Esophagus (tissue), 2 donors: ENCODE measurements around the gene THEMIS. TPM values are rescaled to one million over a fixed set of nuclear protein-coding genes. Genes with fewer than 3 reads are reported as not detected.

ENCODE experiments used
- H3K27ac ChIP-seq, 2 donors: one replicate each; pipeline ENCODE4 v1.5.1; 2013; ENCODE audit warnings: low read depth in 2 of 2, mild to moderate bottlenecking in 2 of 2, inconsistent platforms in 1 of 2, low read length in 1 of 2, moderate library complexity in 1 of 2
- H3K27me3 ChIP-seq, 2 donors: one replicate each; pipeline ENCODE4 v1.6.1; 2013; ENCODE audit warnings: low read length in 2 of 2, control low read depth in 1 of 2, mild to moderate bottlenecking in 1 of 2; ENCODE audit not compliant: insufficient read depth in 2 of 2, control insufficient read depth in 1 of 2
- H3K36me3 ChIP-seq, 2 donors: one replicate each; pipeline ENCODE4 v1.6.1; 2013; ENCODE audit warnings: low read length in 1 of 2; ENCODE audit not compliant: control insufficient read depth in 2 of 2, insufficient read depth in 2 of 2
- H3K4me1 ChIP-seq, 2 donors: one replicate each; pipeline ENCODE4 v1.6.1; 2013; ENCODE audit warnings: low read length in 1 of 2; ENCODE audit not compliant: control insufficient read depth in 2 of 2, insufficient read depth in 2 of 2
- H3K4me3 ChIP-seq, 2 donors: one replicate each; pipeline ENCODE4 v1.5.1; 2013; ENCODE audit warnings: low read length in 2 of 2, mild to moderate bottlenecking in 2 of 2, low read depth in 1 of 2, moderate library complexity in 1 of 2
- H3K9me3 ChIP-seq, 2 donors: one replicate each; pipeline ENCODE4 v1.6.1; 2013; ENCODE audit warnings: mild to moderate bottlenecking in 2 of 2, low read depth in 1 of 2, low read length in 1 of 2, moderate library complexity in 1 of 2; ENCODE audit not compliant: control insufficient read depth in 2 of 2, insufficient read depth in 1 of 2
- WGBS, 2 donors: extraction: QIAGEN DNeasy Blood & Tissue Kit; methylation state at CpG; one replicate each; pipeline ENCODE4 v1.1.7; 2013; 5-methylcytosine and 5-hydroxymethylcytosine counted together
- polyA plus RNA-seq, 2 donors: library from polyadenylated mRNA; stranded (reverse); fragments of 200-250 nt; gene quantifications; one replicate each; pipeline ENCODE4 v1.2.3, GENCODE V29; 2013
- donor health status: healthy with polysubstance abuse.
- donor health status: Bipolar disorder and iron deficiency.

Gene THEMIS
- under 1 TPM; 0.20 to 0.22 TPM for polyA plus RNA-seq

- H3K4me1 ChIP-seq: no peaks in the 10 kb centered on the region
- H3K27me3 ChIP-seq: no peaks in the 10 kb centered on the region
- peak within 1 kb of the TSS in 1 of 2 donors; percentile 9 for H3K4me3 ChIP-seq
- no peaks in the 10 kb centered on the region for H3K9me3 ChIP-seq
- no peak within 1 kb of the TSS for H3K27ac ChIP-seq
- WGBS, 2 donors: 53 to 68% methylated on average over 2 of the region's 2 CpGs
- no peaks in the 10 kb centered on the region for H3K36me3 ChIP-seq
Measured at GRCh38 chr6:127900935-127901334, at the start of gene THEMIS. Gene THEMIS (minus strand): TSS chr6:127901058. CDS start chr6:127900932, 126 bp downstream.

GRCh38 chr6:127949251-127949650 is 48.4 kb upstream of the THEMIS start:
- Histone ChIP-seq H3K9me3 (no peaks in the 10 kb centered on the region), H3K36me3 (no peaks in the 10 kb centered on the region), H3K27ac (no peak overlapping the region), H3K4me3 (no peak overlapping the region), H3K4me1 (no peaks in the 10 kb centered on the region), H3K27me3 (no peaks in the 10 kb centered on the region)
- 91 to 94% methylated on average over 3 of the region's 3 CpGs for WGBS, 2 donors

- 93 to 98% methylated on average over 2 of the region's 2 CpGs for WGBS, 2 donors
- Histone ChIP-seq H3K27ac (no peak overlapping the region), H3K4me1 (no peaks in the 10 kb centered on the region), H3K9me3 (no peaks in the 10 kb centered on the region), H3K27me3 (no peaks in the 10 kb centered on the region), H3K4me3 (no peak overlapping the region), H3K36me3 (no peaks in the 10 kb centered on the region)
Measured at GRCh38 chr6:127946388-127946787, 45.5 kb upstream of the THEMIS start.

- H3K9me3 ChIP-seq: no peaks in the 10 kb centered on the region
- no peaks in the 10 kb centered on the region for H3K27me3 ChIP-seq
- no peak overlapping the region for H3K4me3 ChIP-seq
- no peaks in the 10 kb centered on the region for H3K36me3 ChIP-seq
- H3K27ac ChIP-seq: no peak overlapping the region
- no peaks in the 10 kb centered on the region for H3K4me1 ChIP-seq
- 89 to 92% methylated on average over 3 of the region's 3 CpGs for WGBS, 2 donors
Measured at GRCh38 chr6:127945434-127946097, 44.7 kb upstream of the THEMIS start.

- Histone ChIP-seq H3K27me3 (no peaks in the 10 kb centered on the region), H3K4me1 (no peaks in the 10 kb centered on the region), H3K36me3 (no peaks in the 10 kb centered on the region), H3K4me3 (no peak overlapping the region), H3K27ac (no peak overlapping the region), H3K9me3 (no peaks in the 10 kb centered on the region)
- 66 to 74% methylated on average over 5 of the region's 5 CpGs for WGBS, 2 donors
Measured at GRCh38 chr6:127941228-127941627, 40.4 kb upstream of the THEMIS start.

GRCh38 chr6:127939442-127940066 is 38.7 kb upstream of the THEMIS start:
- Histone ChIP-seq H3K4me1 (no peaks in the 10 kb centered on the region), H3K27me3 (no peaks in the 10 kb centered on the region), H3K4me3 (no peak overlapping the region), H3K36me3 (no peaks in the 10 kb centered on the region), H3K9me3 (no peaks in the 10 kb centered on the region), H3K27ac (no peak overlapping the region)
- 23 to 32% methylated on average over 3 of the region's 3 CpGs for WGBS, 2 donors

- H3K9me3 ChIP-seq: no peaks in the 10 kb centered on the region
- no peak overlapping the region for H3K27ac ChIP-seq
- no peaks in the 10 kb centered on the region for H3K27me3 ChIP-seq
- H3K36me3 ChIP-seq: no peaks in the 10 kb centered on the region
- H3K4me1 ChIP-seq: no peaks in the 10 kb centered on the region
- H3K4me3 ChIP-seq: no peak overlapping the region
Measured at GRCh38 chr6:127938701-127939100, 37.8 kb upstream of the THEMIS start.

GRCh38 chr6:127937747-127938146 is 36.9 kb upstream of the THEMIS start:
- Histone ChIP-seq H3K9me3 (peaks cover 1 to 2% of the 10 kb centered on the region in 2 donors), H3K36me3 (no peaks in the 10 kb centered on the region), H3K4me3 (no peak overlapping the region), H3K27ac (no peak overlapping the region), H3K4me1 (no peaks in the 10 kb centered on the region), H3K27me3 (no peaks in the 10 kb centered on the region)

GRCh38 chr6:127937102-127937501 is 36.2 kb upstream of the THEMIS start:
- Histone ChIP-seq H3K4me3 (no peak overlapping the region), H3K36me3 (no peaks in the 10 kb centered on the region), H3K4me1 (no peaks in the 10 kb centered on the region), H3K9me3 (peaks cover 4% of the 10 kb centered on the region in 2 donors), H3K27ac (no peak overlapping the region), H3K27me3 (no peaks in the 10 kb centered on the region)
- 66 to 74% methylated on average over 2 of the region's 2 CpGs for WGBS, 2 donors

- Histone ChIP-seq H3K27ac (no peak overlapping the region), H3K9me3 (peaks cover 4% of the 10 kb centered on the region in 2 donors), H3K36me3 (no peaks in the 10 kb centered on the region), H3K4me3 (no peak overlapping the region), H3K4me1 (no peaks in the 10 kb centered on the region), H3K27me3 (no peaks in the 10 kb centered on the region)
- WGBS, 2 donors: 71 to 82% methylated on average over 1 of the region's 1 CpG
Measured at GRCh38 chr6:127934956-127935355, 34.1 kb upstream of the THEMIS start.
